Type B pancreatic cell (in vitro differentiated cells): ENCODE results near the gene TRIM44. TPM values are rescaled to one million over a fixed set of nuclear protein-coding genes. Genes with fewer than 3 reads are reported as not detected.

Experiments
- DNase-seq: peaks from one replicate; pipeline ENCODE4 v3.0.0; 2021; ENCODE audit warnings: mixed read lengths; ENCODE audit not compliant: unreplicated experiment; ENCODE audit errors: extremely low spot score
- H3K27ac Mint-ChIP-seq: 2 replicates; pipeline ENCODE4 v1.8.0; 2021; ENCODE audit warnings: mild to moderate bottlenecking, mixed read lengths
- H3K27me3 Mint-ChIP-seq: 2 replicates; pipeline ENCODE4 v1.8.0; 2021; ENCODE audit warnings: mixed read lengths
- H3K36me3 Mint-ChIP-seq: 2 replicates; pipeline ENCODE4 v1.8.0; 2021; ENCODE audit warnings: mixed read lengths
- H3K4me1 Mint-ChIP-seq: one replicate; pipeline ENCODE4 v1.8.0; 2021; ENCODE audit warnings: mixed read lengths; ENCODE audit not compliant: unreplicated experiment
- H3K4me3 Mint-ChIP-seq: 2 replicates; pipeline ENCODE4 v1.8.0; 2021; ENCODE audit warnings: mild to moderate bottlenecking, mixed read lengths
- H3K9me3 Mint-ChIP-seq: 2 replicates; pipeline ENCODE4 v1.8.0; 2021; ENCODE audit warnings: mixed read lengths
- CTCF ChIP-seq: fragments of 200-600 bp; sonication (generic); conservative IDR thresholded peaks from 2 replicates; pipeline ENCODE4 v1.5.0; 2021; ENCODE audit warnings: antibody characterized with exemption, mild to moderate bottlenecking
- total RNA-seq: library from RNA; stranded (reverse); gene quantifications from 2 replicates; pipeline ENCODE4 v1.2.1, GENCODE V29; 2021; ENCODE audit warnings: low replicate concordance

The TRIM44 gene
- total RNA-seq, 1 donor from 2014 or later: 70.6 TPM

- peaks cover 7% of the 10 kb centered on the region for H3K4me1 Mint-ChIP-seq
- peaks cover 10% of the 10 kb centered on the region for H3K36me3 Mint-ChIP-seq
- H3K27ac Mint-ChIP-seq: no peak overlapping the region
- no peak for TF ChIP-seq CTCF
- H3K9me3 Mint-ChIP-seq: no peaks in the 10 kb centered on the region
- DNase-seq: no peak
- H3K4me3 Mint-ChIP-seq: no peak overlapping the region
- H3K27me3 Mint-ChIP-seq: no peaks in the 10 kb centered on the region
Observed at GRCh38 chr11:35746356-35747153, 84.0 kb downstream of the TRIM44 start.

GRCh38 chr11:35747668-35748067, 85.1 kb downstream of the TRIM44 start:
- Mint-ChIP-seq H3K4me1 (peaks cover 12% of the 10 kb centered on the region), H3K4me3 (no peak overlapping the region), H3K27me3 (no peaks in the 10 kb centered on the region), H3K27ac (no peak overlapping the region), H3K9me3 (no peaks in the 10 kb centered on the region), H3K36me3 (peaks cover 13% of the 10 kb centered on the region)
- no peak for DNase-seq
- TF ChIP-seq CTCF: no peak

- peaks cover 12% of the 10 kb centered on the region for H3K4me1 Mint-ChIP-seq
- peaks cover 7% of the 10 kb centered on the region for H3K36me3 Mint-ChIP-seq
- H3K27me3 Mint-ChIP-seq: no peaks in the 10 kb centered on the region
- H3K9me3 Mint-ChIP-seq: no peaks in the 10 kb centered on the region
- TF ChIP-seq CTCF: no peak
- DNase-seq: no peak
- H3K27ac Mint-ChIP-seq: no peak overlapping the region
- H3K4me3 Mint-ChIP-seq: no peak overlapping the region
Observed at GRCh38 chr11:35748644-35749043, 86.1 kb downstream of the TRIM44 start.

- Mint-ChIP-seq H3K9me3 (no peaks in the 10 kb centered on the region), H3K27ac (no peak overlapping the region), H3K27me3 (no peaks in the 10 kb centered on the region), H3K36me3 (peaks cover 10% of the 10 kb centered on the region), H3K4me1 (peaks cover 12% of the 10 kb centered on the region), H3K4me3 (no peak overlapping the region)
- no peak for TF ChIP-seq CTCF
- no peak for DNase-seq
Observed at GRCh38 chr11:35750315-35750714, 87.7 kb downstream of the TRIM44 start.

- TF ChIP-seq CTCF: no peak
- Mint-ChIP-seq H3K27me3 (no peaks in the 10 kb centered on the region), H3K4me1 (peaks cover 10% of the 10 kb centered on the region), H3K9me3 (no peaks in the 10 kb centered on the region), H3K4me3 (no peak overlapping the region), H3K36me3 (peaks cover 10% of the 10 kb centered on the region), H3K27ac (no peak overlapping the region)
- DNase-seq: no peak
Observed at GRCh38 chr11:35750981-35751663, 88.5 kb downstream of the TRIM44 start.
